ENCODE results near the gene PODXL. TPM values are rescaled to one million over a fixed set of nuclear protein-coding genes. Genes with fewer than 3 reads are reported as not detected.
A peak's percentile ranks its signal among the peaks of the same experiment; 100 is the strongest.

Gene PODXL
- total and polyA plus RNA-seq, 2 experiments from 2014 or later, result 220 to 727 TPM

DNA sequence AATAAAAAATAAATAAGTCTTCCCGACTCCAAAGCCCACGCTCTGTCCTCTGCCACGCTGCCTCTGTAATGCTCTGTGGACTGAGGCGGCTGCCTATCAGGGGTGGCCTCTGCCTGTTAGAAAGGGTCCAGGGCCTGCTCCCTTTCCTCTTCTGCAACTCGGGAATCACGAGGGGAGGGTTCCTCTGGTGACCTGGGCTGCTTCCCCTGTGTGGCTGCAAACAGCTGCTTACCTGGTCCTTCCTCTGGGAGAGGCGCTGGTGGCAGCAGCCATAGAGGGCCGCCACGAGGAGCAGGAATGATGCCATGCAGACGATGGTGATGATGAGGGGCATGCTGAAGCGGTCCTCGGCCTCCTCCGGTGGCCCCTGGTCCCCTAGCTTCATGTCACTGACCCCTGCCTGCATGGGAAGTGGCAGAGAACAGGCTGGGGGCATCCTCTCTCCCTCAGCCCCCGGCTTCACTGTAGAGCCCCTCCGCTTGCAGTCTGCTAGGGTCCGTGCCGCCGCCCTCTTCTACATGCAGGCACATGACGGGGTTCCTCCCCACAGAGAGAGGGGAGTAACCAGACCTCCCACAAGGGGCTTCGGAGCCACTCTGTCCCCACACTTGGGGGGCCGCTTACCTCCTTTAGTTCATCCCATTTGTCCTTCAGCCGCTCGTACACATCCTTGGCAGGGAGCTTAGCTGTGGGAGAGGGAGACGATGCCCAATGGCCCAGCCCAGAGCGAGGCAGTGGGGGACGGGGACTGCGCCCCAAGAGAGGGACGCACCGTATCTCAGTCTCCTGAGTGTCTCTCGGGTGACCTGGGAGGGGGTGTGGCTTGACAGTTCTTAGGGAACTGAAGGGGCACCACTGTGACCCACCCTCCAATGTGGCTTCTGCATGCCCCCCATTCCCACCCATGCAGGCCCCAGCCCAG is 50.5 kb downstream of the PODXL start:
- Mint-ChIP-seq H3K4me1 (peaks cover 54% of the 10 kb centered on the region), H3K36me3 (ENCODE audit: low read depth) (peaks cover 97% of the 10 kb centered on the region)
- TF ChIP-seq STAT1 (IDR thresholded peaks at IDR 0.05; ENCODE audit: unreplicated experiment) (no peak), EZH2 (IDR thresholded peaks at IDR 0.05; ENCODE audit: low read depth, unreplicated experiment) (no peak), ZNF331 (CRISPR knock-in tag; IDR thresholded peaks at IDR 0.05; ENCODE audit: low read depth) (no peak), EZH2phosphoT487 (IDR thresholded peaks at IDR 0.05; ENCODE audit: unreplicated experiment) (no peak), POLR2AphosphoS5 (IDR thresholded peaks at IDR 0.05; ENCODE audit: low read depth) (no peak; the same call in none of the 2 replicates), ZNF114 (CRISPR knock-in tag; IDR thresholded peaks at IDR 0.05) (no peak), REST (IDR thresholded peaks at IDR 0.05; ENCODE audit: unreplicated experiment) (no peak)
- TF ChIP-seq, protein P1, sequence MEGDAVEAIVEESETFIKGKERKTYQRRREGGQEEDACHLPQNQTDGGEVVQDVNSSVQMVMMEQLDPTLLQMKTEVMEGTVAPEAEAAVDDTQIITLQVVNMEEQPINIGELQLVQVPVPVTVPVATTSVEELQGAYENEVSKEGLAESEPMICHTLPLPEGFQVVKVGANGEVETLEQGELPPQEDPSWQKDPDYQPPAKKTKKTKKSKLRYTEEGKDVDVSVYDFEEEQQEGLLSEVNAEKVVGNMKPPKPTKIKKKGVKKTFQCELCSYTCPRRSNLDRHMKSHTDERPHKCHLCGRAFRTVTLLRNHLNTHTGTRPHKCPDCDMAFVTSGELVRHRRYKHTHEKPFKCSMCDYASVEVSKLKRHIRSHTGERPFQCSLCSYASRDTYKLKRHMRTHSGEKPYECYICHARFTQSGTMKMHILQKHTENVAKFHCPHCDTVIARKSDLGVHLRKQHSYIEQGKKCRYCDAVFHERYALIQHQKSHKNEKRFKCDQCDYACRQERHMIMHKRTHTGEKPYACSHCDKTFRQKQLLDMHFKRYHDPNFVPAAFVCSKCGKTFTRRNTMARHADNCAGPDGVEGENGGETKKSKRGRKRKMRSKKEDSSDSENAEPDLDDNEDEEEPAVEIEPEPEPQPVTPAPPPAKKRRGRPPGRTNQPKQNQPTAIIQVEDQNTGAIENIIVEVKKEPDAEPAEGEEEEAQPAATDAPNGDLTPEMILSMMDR (conservative IDR thresholded peaks at IDR 0.05; ENCODE audit: low read depth in 2 of 2), result no peak
- TF ChIP-seq, protein P2, sequence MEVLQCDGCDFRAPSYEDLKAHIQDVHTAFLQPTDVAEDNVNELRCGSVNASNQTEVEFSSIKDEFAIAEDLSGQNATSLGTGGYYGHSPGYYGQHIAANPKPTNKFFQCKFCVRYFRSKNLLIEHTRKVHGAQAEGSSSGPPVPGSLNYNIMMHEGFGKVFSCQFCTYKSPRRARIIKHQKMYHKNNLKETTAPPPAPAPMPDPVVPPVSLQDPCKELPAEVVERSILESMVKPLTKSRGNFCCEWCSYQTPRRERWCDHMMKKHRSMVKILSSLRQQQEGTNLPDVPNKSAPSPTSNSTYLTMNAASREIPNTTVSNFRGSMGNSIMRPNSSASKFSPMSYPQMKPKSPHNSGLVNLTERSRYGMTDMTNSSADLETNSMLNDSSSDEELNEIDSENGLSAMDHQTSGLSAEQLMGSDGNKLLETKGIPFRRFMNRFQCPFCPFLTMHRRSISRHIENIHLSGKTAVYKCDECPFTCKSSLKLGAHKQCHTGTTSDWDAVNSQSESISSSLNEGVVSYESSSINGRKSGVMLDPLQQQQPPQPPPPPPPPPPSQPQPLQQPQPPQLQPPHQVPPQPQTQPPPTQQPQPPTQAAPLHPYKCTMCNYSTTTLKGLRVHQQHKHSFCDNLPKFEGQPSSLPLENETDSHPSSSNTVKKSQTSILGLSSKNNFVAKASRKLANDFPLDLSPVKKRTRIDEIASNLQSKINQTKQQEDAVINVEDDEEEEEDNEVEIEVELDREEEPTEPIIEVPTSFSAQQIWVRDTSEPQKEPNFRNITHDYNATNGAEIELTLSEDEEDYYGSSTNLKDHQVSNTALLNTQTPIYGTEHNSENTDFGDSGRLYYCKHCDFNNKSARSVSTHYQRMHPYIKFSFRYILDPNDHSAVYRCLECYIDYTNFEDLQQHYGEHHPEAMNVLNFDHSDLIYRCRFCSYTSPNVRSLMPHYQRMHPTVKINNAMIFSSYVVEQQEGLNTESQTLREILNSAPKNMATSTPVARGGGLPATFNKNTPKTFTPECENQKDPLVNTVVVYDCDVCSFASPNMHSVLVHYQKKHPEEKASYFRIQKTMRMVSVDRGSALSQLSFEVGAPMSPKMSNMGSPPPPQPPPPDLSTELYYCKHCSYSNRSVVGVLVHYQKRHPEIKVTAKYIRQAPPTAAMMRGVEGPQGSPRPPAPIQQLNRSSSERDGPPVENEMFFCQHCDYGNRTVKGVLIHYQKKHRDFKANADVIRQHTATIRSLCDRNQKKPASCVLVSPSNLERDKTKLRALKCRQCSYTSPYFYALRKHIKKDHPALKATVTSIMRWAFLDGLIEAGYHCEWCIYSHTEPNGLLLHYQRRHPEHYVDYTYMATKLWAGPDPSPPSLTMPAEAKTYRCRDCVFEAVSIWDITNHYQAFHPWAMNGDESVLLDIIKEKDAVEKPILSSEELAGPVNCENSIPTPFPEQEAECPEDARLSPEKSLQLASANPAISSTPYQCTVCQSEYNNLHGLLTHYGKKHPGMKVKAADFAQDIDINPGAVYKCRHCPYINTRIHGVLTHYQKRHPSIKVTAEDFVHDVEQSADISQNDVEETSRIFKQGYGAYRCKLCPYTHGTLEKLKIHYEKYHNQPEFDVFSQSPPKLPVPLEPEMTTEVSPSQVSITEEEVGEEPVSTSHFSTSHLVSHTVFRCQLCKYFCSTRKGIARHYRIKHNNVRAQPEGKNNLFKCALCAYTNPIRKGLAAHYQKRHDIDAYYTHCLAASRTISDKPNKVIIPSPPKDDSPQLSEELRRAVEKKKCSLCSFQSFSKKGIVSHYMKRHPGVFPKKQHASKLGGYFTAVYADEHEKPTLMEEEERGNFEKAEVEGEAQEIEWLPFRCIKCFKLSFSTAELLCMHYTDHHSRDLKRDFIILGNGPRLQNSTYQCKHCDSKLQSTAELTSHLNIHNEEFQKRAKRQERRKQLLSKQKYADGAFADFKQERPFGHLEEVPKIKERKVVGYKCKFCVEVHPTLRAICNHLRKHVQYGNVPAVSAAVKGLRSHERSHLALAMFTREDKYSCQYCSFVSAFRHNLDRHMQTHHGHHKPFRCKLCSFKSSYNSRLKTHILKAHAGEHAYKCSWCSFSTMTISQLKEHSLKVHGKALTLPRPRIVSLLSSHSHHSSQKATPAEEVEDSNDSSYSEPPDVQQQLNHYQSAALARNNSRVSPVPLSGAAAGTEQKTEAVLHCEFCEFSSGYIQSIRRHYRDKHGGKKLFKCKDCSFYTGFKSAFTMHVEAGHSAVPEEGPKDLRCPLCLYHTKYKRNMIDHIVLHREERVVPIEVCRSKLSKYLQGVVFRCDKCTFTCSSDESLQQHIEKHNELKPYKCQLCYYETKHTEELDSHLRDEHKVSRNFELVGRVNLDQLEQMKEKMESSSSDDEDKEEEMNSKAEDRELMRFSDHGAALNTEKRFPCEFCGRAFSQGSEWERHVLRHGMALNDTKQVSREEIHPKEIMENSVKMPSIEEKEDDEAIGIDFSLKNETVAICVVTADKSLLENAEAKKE (CRISPR knock-in tag; IDR thresholded peaks at IDR 0.05), result no peak

More for the DNA sequence above, 50.5 kb downstream of the PODXL start:
- peaks cover 36% of the 10 kb centered on the region for H3K79me2 ChIP-seq (replicated peaks; ENCODE audit: insufficient read depth)
- peak overlapping the region; percentile 84 for H3K27ac Mint-ChIP-seq
- DNase-seq (ENCODE audit: low spot score) (no peak), ATAC-seq (no peak)
- H4K20me1 ChIP-seq (replicated peaks; ENCODE audit: insufficient read depth), result peaks cover 53% of the 10 kb centered on the region
- H3K27me3 ChIP-seq (ENCODE audit: insufficient read depth), result no peaks in the 10 kb centered on the region
- no peak overlapping the region for H2AFZ ChIP-seq
- H3K9me2 ChIP-seq (ENCODE audit: insufficient read depth), result no peaks in the 10 kb centered on the region
- peaks cover 89% of the 10 kb centered on the region for H3F3A ChIP-seq (replicated peaks; ENCODE audit: low read depth)
- H3K36me3 ChIP-seq (ENCODE audit: insufficient read depth), result peaks cover 84% of the 10 kb centered on the region
- H3K27me3 Mint-ChIP-seq (ENCODE audit: insufficient read depth, low read depth, poor library complexity), result peaks cover 57% of the 10 kb centered on the region
- H3K4me1 ChIP-seq (ENCODE audit: insufficient read depth), result peaks cover 16% of the 10 kb centered on the region
- H3K27ac ChIP-seq (ENCODE audit: low read depth), result peak overlapping the region; percentile 45; the same call in 1 of the 2 replicates
- H3K9me3 Mint-ChIP-seq, result no peaks in the 10 kb centered on the region; the same call in 2 of the 3 replicates
- no peak overlapping the region for H3K4me3 ChIP-seq
- no peak overlapping the region for H3K4me2 ChIP-seq
- no peak overlapping the region for H3K4me3 Mint-ChIP-seq
